Kidney epithelial cell (primary cell): ENCODE data around the gene POLA1. TPM values are rescaled to one million over a fixed set of nuclear protein-coding genes. Genes with fewer than 3 reads are reported as not detected.

ENCODE experiments used
- DNase-seq: peaks from one replicate; pipeline ENCODE4 v3.0.0-alpha.2; 2010; ENCODE audit warnings: low read depth
- H3K27me3 ChIP-seq: 2 replicates; pipeline ENCODE4 v1.6.0; 2011; ENCODE audit warnings: low read length; ENCODE audit not compliant: control insufficient read depth, insufficient read depth
- H3K36me3 ChIP-seq: 2 replicates; pipeline ENCODE4 v1.5.1; 2011; ENCODE audit warnings: low read length; ENCODE audit not compliant: control insufficient read depth, insufficient read depth
- H3K4me3 ChIP-seq: 2 replicates; pipeline ENCODE4 v1.5.1; 2011; ENCODE audit warnings: low read depth, mild to moderate bottlenecking, control low read depth, low read length
- total RNA-seq: library from RNA; depleted of rRNA; stranded (reverse); fragments of >200 nt; gene quantifications from 2 replicates; pipeline ENCODE4 v1.2.3, GENCODE V29; 2015
- TF ChIP-seq, protein P1 (sequence below): IDR thresholded peaks from 2 replicates; pipeline ENCODE4 v1.5.1; 2011; ENCODE audit warnings: mild to moderate bottlenecking, moderate library complexity, low read length, control low read depth, inconsistent platforms; ENCODE audit not compliant: insufficient read depth, poor library complexity, severe bottlenecking

Gene POLA1
- total RNA-seq, 1 donor from 2014 or later, result 6.2 TPM

DNA sequence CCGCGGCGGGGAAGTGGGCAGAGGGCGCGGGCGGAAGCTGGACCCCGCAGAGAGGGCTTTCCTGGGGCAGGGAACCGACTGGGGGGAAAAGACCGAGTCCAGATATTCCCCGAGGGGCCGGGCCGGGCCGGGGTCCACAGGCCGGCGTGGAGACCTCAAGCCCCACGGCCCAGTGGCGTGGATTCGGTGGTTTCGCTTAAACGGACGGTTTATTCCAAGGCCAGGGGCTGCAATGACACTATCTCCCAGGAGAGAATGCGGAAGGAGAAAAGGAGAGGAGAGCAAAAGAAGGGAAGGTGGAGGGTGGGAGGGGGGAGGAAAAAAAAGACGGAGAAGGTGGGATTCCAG lies 311.3 kb downstream of the POLA1 start:
- TF ChIP-seq, protein P1, sequence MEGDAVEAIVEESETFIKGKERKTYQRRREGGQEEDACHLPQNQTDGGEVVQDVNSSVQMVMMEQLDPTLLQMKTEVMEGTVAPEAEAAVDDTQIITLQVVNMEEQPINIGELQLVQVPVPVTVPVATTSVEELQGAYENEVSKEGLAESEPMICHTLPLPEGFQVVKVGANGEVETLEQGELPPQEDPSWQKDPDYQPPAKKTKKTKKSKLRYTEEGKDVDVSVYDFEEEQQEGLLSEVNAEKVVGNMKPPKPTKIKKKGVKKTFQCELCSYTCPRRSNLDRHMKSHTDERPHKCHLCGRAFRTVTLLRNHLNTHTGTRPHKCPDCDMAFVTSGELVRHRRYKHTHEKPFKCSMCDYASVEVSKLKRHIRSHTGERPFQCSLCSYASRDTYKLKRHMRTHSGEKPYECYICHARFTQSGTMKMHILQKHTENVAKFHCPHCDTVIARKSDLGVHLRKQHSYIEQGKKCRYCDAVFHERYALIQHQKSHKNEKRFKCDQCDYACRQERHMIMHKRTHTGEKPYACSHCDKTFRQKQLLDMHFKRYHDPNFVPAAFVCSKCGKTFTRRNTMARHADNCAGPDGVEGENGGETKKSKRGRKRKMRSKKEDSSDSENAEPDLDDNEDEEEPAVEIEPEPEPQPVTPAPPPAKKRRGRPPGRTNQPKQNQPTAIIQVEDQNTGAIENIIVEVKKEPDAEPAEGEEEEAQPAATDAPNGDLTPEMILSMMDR, result no peak
- no peak overlapping the region for H3K4me3 ChIP-seq
- no peak for DNase-seq
- H3K36me3 ChIP-seq, result no peaks in the 10 kb centered on the region
- H3K27me3 ChIP-seq, result peaks cover 70% of the 10 kb centered on the region

DNA sequence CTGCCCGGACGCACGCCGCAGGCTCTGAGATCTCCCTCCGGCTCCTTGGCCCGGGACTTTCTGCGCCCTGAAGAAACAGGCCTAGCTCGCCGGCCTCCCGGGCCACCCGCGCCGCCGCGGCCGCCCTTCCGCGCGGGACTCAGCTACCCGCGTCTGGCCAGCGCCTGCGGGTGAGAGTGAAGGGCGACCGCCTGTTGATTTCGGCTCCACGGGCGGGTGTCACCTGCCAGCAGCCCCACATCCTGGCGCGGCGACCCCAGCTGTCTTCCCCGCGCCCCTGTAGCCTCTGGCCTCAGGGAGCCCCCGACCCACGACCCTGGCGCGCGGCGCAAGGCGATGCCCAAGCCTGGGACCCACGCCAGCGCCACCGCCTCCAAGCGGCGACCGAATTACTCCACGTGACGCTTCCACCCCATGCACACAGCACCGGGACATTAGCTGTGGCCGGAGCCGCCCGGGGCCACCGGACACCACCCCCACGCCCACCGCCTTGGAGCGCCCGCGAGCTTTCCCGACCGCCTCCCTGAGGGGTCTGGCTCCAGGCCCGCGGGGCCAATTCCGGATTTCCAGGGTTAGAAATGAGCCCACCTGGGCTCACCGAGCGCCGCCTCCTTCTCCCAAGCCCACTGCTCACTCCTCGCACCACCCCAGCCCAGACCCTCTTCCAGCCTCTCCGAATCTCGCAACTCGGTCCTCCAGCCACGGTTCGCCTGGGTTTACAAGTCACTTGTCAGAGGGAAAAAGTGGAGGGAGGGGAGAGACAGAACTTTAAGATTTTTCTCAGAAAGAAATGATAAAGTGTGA lies 311.9 kb downstream of the POLA1 start:
- TF ChIP-seq, protein P1, result no peak
- Histone ChIP-seq H3K36me3 (no peaks in the 10 kb centered on the region), H3K27me3 (peaks cover 75% of the 10 kb centered on the region), H3K4me3 (no peak overlapping the region)
- DNase-seq, result no peak

DNA sequence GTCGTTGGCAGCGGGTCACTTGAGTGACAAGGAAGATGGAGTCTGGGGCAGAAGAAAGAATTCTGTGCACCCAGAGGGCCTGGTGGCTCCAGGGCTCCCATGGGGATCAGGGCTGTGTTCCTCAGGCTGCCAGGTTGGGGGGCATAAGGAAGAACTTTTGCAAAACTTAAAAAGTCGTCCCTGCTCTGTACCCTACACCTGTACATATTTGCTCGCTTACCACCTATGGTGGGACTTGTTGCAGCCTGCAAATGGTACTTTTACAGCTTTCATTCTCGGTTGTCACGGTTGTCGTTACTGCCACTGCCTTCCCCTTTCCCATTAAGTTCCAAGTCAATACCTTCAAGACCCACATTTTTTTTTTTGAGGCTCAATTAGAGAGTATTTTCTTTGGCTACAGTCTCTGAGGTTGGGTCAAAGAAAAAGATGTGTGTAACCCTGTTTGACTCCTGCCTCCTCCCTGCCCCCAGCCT lies 312.9 kb downstream of the POLA1 start:
- TF ChIP-seq, protein P1, result no peak
- Histone ChIP-seq H3K4me3 (no peak overlapping the region), H3K27me3 (peaks cover 86% of the 10 kb centered on the region), H3K36me3 (no peaks in the 10 kb centered on the region)
- no peak for DNase-seq

DNA sequence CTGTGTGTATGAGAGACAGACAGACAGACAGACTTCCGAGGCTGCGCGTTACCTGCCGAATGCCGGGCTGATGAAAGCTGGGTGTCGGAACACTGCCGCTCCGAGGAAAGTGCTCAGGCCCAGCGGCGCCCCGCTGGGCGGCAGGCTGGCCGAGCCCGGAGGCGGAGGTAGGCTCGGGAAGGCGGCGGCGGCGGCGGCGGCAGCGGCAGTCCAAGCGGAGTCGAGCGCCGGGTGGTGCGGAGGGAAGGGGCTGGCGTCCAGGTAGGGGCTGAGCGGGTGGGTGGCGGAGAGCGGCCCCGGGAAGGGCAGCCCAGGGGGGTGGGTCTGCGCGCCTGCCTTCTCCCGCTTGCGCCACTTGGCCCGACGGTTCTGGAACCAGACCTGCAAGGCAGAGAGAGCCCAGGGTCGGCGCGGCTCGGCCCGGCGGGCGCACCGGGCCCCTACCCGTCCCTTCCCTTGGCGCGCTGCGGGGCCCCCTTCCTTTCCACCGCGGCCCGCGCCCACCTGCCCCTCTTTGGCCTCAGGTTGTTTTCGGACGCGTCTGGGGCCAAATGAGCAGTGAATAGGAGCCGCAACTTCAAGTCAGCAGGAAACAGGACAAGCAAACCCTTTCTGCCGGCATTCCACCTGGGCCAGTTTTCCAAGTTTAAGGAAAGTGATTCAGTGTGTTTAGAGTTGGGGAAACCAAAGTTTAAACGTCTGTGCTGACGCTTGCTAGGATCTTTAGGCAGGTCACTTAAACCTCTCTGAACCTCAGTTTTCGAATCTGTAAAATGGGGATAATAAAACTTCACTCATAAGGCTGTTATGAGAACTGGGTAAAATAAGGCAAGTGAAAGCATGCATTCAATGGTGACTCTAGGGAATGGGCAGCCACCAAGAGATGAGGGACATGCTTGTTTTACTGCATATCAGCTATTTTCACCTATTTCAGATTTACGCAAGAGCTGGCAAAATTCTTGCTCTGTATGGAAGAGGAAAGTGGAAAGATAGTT lies 313.6 kb downstream of the POLA1 start:
- peaks cover 86% of the 10 kb centered on the region for H3K27me3 ChIP-seq
- TF ChIP-seq, protein P1, result no peak
- no peak for DNase-seq

DNA sequence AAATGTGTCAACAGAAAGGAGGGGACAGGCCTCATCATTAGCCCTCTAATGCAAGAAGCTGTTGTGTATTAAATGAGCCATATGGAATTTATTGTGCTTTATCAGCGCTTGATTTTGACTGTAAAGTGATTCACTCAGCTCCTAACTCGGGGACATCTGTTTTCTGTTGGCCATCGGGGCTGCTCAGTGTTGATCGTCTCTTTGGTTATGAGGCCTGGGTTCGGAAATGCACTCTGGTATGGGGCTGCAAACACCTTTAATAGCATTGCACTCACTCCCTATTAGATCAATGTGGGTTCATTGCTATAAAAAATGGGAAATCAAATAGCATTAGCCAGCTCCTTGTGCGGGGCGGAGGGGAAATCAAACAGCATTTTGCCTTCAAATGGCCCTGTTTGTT lies 315.7 kb downstream of the POLA1 start:
- Histone ChIP-seq H3K36me3 (no peaks in the 10 kb centered on the region), H3K27me3 (peaks cover 89% of the 10 kb centered on the region), H3K4me3 (no peak overlapping the region)
- TF ChIP-seq, protein P1, result no peak
- no peak for DNase-seq

More for the DNA sequence above, 313.6 kb downstream of the POLA1 start:
- Histone ChIP-seq H3K4me3 (no peak overlapping the region), H3K36me3 (no peaks in the 10 kb centered on the region)
